OCI-M2 (cell line): ENCODE data around the gene SCAMP4.

Experiments
- DNase-seq: peaks from one replicate; lab custom pipeline; 2025; ENCODE audit not compliant: unreplicated experiment; lab: John Stamatoyannopoulos, UW

Gene SCAMP4

GRCh38 chr19:1954532-1954933 lies 49.3 kb downstream of the SCAMP4 start:
- DNase-seq = no peak

- no peak for DNase-seq
These were observed 50.2 kb downstream of the SCAMP4 start for GRCh38 chr19:1955171-1956121.

DNA sequence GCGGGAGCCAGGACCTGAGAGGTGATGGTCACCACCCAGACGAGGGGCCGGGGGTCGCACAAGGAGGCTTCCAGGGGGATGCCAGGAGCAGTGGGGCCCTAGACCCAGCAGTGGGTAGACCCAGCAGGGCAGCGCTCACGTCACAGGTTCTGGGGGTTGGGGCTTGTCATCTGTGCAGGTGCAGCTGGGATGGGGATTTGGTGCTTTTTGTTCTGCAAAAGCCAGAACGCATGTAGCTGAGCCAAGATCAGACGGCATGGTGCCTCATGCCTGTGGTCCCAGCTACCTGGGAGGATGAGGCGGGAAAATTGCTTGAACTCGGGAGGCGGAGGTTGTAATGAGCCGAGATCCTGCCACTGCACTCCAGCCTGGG lies 50.9 kb downstream of the SCAMP4 start:
- DNase-seq = no peak

DNA sequence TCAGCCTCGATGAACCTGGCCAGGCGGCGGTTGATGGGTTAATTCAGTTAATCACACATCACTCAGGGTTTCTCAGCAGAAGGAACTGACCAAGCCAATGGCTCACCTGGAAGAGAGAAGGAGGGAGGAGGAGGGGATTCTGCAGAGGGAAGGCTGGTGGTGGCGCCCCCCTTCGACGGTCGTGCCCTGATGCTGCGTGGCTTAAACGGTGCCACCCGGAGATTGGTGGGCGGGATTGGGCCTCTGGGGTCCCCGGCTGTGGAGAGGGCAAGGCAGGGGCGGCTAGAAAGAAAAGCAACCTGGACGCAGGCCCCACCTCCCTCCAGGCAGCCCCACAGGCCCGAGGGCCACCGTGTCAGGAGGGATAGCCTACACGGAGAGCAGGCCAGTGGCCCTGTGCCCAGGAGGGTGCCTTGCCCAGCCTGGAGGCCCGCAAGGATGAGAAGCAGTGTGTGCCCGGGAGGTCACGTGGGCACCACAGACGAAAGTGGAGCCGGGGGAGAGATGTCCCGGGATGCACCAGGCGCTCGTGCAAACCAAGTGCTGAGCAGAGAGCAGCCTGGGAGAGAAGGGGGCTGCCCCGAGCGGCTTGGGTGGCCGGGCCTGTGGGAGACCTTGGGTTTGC lies 51.8 kb downstream of the SCAMP4 start:
- DNase-seq = no peak

DNA sequence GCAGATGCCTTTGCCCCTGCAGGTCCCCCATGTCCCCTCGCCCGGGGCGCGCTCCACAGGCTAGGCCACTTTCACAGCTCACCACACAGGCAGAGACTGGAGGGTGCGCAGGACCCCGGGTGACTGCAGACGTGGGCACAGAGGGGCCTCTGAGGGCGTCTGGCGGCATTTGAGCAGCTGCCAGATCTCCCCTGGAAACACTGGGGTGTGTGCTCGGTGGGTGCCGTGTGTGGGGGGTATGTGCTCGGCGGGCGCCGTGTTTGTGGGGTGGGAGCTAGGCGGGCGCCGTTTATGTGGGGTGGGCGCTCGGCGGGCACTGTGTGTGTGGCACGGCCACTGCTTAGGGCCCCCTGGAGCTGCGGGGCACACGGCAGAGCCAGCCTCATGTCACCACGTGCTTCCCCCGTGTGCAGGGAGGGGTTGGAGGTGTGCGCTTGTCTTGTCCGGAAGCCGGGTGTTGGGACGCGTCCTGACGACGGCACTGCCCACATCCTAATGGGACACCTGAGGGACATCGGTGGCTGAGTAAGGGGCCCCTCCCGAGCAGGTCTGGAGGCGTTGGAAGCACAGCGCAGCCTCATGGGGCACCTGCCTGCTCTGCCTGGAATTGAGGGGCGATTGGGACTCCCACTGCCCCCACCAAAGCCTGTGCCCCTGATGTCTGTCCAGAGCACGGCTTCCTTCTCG lies 52.5 kb downstream of the SCAMP4 start:
- DNase-seq = no peak

GRCh38 chr19:1959928-1960589 lies 54.9 kb downstream of the SCAMP4 start:
- no peak for DNase-seq

DNA sequence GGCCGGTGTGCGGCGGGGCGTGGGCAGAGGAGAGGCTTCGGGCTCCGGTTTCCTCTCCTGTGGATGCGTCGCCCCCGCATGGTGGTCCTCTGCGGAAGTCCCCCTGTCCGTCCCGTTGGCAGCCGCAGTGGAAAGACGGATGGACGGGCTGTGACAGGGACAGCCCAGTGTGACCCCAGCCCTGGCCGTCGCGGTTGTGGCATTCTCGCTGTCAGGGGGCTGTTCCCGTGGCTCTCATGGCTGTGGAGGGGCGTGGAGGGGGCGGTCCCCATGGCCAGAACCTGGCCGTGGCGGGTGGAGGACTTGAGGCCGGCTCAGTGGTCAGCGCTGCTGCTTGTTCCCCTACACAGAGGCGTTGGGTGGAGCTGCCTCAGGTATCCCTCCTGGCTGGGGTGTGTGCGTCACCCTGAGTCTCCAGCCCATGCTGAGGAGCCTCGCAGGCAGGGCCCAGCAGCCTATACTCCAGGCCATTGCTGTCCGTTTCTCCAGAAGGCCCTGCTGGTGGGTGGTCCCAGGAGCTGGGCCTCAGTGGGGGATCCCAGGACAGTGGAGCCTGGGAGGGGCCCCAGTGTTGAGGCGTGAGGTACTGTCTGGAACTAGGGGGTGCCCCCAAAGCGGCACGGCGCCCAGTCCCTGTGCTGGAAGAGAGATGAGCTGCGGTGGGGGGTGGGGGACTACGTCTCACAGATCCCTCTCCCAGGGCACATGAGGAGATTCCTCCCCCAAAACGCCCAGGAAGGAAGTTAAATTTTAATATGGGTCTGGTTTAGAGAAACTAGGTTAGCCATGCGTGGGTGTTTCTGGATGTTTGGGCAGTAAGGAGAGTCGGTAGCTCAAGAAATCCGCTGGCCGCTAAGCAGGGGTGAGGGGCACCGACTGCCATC lies 56.0 kb downstream of the SCAMP4 start:
- DNase-seq = no peak

DNA sequence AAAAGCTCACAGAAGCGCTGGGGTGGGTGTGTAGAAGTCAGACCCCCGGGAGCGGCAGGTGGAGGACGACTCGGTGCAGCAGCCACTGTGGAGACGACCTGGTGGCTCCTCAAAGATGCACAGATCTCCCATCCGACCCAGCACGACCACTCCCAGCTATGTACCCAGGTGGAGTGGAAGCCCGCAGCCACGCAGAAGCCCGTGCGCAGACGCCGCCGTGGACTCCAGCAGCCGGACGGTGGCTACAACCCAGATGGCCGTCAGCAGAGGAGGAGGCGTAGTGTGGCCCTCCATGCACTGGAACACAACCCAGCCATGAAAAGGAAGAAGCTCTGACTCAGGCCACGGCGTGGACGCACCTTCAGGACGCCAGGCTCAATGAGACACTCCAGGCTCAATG lies 57.5 kb downstream of the SCAMP4 start:
- DNase-seq = no peak

DNA sequence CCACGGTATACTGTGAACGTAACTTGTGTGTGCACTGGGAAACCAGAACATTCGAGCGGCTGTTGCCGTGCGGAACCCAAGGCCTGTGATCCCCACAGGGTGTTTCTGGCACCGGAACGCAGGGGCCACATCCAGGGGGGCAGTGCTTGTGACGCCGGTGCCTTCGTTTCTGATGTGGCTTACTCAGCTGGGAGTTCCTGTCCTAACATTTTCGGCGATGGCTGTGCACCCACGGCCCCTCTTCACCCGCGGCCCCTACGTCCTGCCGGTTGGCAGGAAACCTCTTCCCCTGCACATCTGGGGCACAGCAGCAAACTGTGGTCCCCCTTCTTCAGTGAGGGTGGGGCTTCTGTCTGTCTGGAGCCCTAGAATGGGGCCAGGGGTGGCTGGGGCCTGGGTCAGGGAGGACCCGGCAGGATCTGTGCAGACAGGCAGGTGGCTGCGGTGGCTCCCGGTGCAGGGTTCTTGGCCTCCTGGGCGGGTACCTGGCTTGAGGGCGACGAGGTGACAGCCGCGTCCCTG lies 61.9 kb downstream of the SCAMP4 start:
- DNase-seq = no peak

DNA sequence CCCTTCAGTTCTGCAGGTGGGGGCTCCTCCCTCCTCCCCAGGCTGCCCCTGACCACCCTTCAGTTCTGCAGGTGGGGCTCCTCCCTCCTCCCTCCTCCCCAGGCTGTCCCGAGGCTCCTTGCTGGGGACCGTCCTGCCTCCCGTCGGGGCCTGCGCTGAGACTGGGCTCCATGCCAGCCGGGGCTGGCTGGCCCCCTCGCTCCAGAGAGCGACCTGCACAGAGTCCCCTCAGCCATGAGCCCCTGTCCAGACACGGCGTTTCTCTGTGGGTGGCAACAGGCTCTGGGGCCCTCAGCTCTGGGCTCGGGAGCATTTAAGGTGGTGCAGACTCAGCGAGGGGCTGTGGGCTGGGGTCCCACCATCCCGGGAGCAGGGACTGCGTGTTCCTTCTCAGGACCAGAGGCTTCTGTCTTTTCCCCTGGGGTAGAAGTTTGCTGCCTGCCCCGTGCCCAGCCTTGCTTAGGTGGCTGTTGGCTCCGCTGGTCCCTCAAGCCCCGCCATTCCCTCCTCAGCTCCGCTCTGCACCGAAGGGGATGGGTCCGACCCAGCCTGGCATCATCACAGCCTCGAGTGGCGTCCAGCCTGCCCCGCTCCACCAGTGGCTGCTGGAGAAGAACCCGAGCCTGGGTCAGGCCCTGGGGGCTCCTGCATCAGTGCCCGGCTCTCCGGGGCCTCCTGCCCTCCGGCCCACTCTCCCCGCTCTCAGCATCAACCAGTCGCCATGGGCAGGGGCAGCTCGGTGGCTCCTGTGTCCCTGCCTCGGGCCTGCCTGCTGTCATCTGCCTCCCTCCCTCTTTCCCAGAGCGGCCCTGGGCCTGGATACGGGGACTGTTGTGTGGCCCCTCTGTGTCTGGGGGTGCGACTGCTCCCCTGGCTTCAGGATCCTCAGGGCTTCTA lies 63.3 kb downstream of the SCAMP4 start:
- no peak for DNase-seq

GRCh38 chr19:1969176-1970002 lies 64.2 kb downstream of the SCAMP4 start:
- no peak for DNase-seq

DNA sequence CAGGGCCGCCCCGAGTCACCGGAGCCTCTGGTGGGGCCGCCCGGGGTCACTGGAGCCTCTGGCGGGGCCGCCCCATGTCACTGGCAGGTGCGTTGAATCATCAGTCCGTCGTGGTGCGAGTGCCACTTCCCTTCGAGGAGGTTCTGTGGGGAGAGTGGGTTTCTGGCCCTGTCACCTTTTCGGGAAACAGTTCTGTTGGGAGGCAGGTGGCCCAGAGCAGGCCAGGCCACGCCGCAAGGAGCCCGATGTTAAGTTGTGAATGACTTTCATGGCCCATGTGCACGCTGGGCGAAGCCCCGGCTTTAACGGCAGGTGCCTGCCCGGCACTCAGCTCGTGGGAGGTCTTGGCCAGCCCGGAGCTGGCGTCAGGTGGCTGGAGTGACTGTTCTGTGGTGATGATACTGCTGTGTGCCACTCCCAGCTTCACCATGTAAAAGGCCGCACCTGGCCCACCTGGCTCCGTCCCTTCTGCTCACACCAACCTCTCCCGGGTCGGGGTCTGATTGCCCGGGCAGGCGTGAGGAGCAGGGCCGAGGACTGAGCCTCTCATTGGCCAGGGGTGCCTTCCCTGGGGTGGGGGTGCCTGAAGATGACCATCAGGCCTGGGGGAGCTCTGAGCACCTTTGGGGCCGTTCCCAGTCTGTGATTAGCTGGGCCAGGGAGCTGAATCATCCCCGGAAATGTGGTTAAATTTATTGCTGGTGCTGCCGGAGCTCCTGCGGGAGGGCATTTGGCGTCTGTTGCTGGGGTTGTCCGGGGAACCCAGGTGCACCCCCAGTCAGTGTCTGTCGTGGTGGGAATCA lies 65.0 kb downstream of the SCAMP4 start:
- DNase-seq = no peak

GRCh38 chr19:1970806-1971502 lies 65.8 kb downstream of the SCAMP4 start:
- DNase-seq = no peak

DNA sequence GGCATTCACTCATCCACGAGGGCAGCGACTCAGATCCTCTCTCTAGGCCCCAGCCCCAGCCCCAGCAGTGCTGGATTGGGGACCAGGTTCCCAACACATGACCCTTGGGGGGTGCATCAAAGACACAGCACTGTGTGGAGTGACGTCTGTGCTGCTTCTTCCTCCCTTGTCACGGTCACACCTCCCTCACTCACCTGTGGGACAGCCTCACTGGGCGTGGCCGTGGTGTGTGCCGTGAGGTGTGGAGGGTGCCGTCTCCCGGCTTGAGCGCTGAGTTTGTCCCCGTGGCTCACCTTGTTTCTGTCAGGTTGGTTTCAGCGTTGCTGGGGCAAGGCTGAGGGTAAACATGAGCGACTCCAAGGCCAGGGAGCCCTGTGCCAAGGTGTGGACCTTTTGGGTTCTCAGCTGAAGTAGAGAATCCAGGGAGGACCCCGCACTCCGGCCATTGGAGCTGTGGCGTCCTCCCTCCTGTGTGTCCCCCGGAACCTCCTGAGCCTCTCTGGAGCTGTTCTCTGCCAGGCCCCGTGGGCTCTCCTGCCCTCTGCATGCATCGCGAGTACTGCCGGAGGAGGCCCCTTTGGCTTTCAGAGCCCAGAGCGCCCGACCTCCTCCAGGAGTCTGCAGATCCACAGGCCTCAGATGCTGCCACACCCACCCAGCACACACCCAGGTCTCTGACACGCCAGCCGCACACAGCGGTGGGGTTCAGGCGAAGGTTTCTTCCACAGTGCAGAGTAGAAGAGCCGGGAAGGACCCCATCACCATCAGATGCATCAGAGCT lies 69.4 kb downstream of the SCAMP4 start:
- no peak for DNase-seq

DNA sequence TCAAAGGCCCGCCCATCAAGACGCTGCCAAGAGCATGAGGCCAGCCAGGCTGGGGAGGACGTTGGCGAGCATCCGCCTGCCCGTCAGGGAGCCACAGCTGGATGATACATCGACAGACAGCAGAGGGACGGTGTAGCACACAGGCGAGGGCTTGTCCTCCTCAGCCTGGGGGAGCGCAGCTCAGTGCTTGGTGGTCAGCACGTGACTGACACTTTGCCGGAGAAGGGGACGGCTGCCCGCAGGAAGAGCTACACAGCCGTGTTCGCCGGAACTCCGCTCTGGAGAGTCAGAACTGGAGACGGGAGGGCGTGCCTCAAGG lies 69.9 kb downstream of the SCAMP4 start:
- no peak for DNase-seq
